ENCODE data around the gene MFSD12.

GRCh38 chr19:3572855-3573161, 15.4 kb upstream of the MFSD12 start, which contains the start of gene HMG20B:
- TF ChIP-seq CTCF (conservative IDR thresholded peaks at IDR 0.05 in 1 of 2, IDR thresholded peaks at IDR 0.05 in 1 of 2; ENCODE audit: extremely low read depth in 1 of 2, insufficient read depth in 1 of 2, low read depth in 1 of 2, low read length in 2 of 2) (no peak), EZH2 (IDR thresholded peaks at IDR 0.05; ENCODE audit: borderline replicate concordance, low read length) (no peak)

Data from mammary epithelial cell (primary cell).